SKM-1 (cell line): Measurements from ENCODE around the gene FOXC1.

ENCODE experiments used
- DNase-seq: peaks from one replicate; lab custom pipeline; 2025; ENCODE audit not compliant: unreplicated experiment; lab: John Stamatoyannopoulos, UW

FOXC1 gene

GRCh38 chr6:1640476-1640875 lies 30.8 kb downstream of the FOXC1 start:
- DNase-seq = no peak

- DNase-seq = no peak
Measured at GRCh38 chr6:1641343-1641885, 31.7 kb downstream of the FOXC1 start.

GRCh38 chr6:1643111-1643510 lies 33.4 kb downstream of the FOXC1 start:
- no peak for DNase-seq

- DNase-seq = no peak
Measured at GRCh38 chr6:1643830-1644445, 34.2 kb downstream of the FOXC1 start.

GRCh38 chr6:1644516-1645060 lies 34.9 kb downstream of the FOXC1 start:
- DNase-seq = no peak

GRCh38 chr6:1645466-1646185 lies 35.9 kb downstream of the FOXC1 start:
- DNase-seq = no peak

GRCh38 chr6:1651362-1651761 lies 41.6 kb downstream of the FOXC1 start:
- no peak for DNase-seq

GRCh38 chr6:1652842-1653241 lies 43.1 kb downstream of the FOXC1 start:
- DNase-seq = no peak

GRCh38 chr6:1654054-1654453 lies 44.3 kb downstream of the FOXC1 start:
- no peak for DNase-seq

GRCh38 chr6:1657116-1657770 lies 47.5 kb downstream of the FOXC1 start:
- no peak for DNase-seq

- no peak for DNase-seq
Measured at GRCh38 chr6:1657771-1658165, 48.1 kb downstream of the FOXC1 start.

GRCh38 chr6:1658212-1659005 lies 48.7 kb downstream of the FOXC1 start:
- DNase-seq = no peak

- no peak for DNase-seq
Measured at GRCh38 chr6:1659816-1660215, 50.1 kb downstream of the FOXC1 start.

- DNase-seq = no peak
Measured at GRCh38 chr6:1662534-1662933, 52.8 kb downstream of the FOXC1 start.
